Activated T-helper 1 cell treated with Interleukin-2 at 50 U/mL for 16 hours (primary cell): ENCODE results near the gene LONP2.
"Not testable (repeated sequence)": the region's sequence is repeated elsewhere in the genome, so short reads cannot be mapped to it uniquely, and the experiment has no call there.

Experiments used
- DNase-seq: peaks from one replicate; pipeline ENCODE4 v3.0.0-alpha.2; 2020; ENCODE audit warnings: low read depth

The LONP2 gene

DNA sequence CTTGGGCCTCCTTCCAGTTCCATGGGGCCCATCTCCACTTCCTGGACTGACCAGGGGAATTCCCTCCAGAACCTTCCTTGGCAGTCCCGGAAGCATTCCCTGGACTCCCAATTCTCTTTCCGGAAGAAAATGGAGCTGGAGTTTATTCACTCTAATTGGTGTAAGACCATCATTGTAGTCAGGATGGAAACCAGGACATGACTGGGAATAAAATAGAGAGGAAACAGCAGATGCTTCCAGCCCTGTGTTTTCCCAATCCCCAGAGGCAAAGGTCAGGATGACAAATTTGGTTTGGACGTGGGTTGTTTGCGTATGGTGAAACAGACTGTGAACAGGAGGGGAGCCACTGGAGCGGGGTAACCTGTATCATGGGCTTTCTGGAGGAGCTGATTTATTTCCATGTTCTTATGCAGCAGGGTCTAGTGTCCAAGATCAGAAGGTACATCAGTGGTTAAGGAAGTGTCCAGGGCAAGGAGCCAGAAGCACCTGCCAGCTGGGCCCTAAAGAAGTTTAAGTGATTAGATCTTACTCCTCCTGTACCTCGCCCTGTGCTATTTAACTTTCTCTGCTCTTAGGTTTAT is 8.5 kb upstream of the LONP2 start:
- DNase-seq: no peak

DNA sequence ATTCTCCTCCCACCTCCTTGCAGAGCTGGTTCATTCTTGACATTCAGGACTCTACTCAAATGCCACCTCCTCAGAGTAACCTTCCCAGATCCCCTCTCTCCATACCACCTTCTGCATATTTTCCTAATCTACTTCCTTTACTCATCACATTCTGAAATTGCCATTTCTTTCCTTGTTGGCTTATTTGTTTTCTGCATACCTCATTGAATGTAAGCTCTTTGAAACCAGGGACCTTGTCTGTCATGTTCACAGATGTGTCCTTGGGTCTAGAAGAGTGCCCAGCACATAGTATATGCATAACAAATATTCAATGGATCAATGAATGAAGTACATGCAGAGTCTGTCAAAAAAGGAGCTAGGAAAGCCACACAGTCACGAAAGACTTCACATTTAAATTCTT is 7.8 kb upstream of the LONP2 start:
- DNase-seq: no peak

GRCh38 chr16:48240147-48240546 is 4.0 kb upstream of the LONP2 start:
- not testable (repeated sequence) for DNase-seq

DNA sequence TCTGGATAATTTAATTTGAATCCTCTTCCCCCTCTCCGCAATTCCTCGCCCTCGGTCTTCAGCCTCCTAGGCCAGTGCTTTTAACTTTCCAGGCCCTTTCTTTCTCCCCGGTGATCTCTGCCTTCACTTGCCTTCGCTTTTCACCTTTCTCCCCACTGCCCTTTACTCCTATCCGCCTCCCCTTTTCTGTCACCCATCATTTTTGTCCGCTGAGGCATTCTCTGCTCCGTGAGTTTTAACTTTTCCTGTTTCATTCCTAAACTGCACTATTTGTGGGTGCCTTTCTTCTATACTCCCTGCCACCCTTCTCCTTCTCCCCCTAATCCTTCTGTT is 729 bp downstream of the LONP2 start:
- no peak for DNase-seq

DNA sequence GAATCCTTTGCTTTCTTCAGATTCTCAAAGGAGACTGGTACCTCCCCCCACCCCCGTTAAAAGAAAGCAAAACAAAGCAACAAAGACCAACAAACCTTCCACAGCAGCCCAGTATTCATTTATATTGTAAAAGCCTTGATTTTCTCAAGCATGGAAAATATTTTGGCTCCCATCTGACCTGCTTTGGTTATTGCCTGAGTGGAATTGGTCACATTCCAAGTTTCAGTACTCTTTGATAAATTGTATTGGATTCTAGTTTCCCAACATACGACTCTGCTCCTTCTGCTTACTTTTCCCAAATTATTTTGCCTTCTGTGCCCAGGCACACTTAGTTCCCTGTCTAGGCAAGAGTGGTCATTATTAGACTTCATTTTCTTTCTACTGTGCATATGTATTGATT is 2.0 kb downstream of the LONP2 start:
- no peak for DNase-seq

GRCh38 chr16:48247311-48247710 is 3.2 kb downstream of the LONP2 start, which contains the start of gene ABCC11:
ABCC11 (minus strand) TSS chr16:48247539; CDS start chr16:48231921, 15,618 bp downstream.
- DNase-seq: no peak

DNA sequence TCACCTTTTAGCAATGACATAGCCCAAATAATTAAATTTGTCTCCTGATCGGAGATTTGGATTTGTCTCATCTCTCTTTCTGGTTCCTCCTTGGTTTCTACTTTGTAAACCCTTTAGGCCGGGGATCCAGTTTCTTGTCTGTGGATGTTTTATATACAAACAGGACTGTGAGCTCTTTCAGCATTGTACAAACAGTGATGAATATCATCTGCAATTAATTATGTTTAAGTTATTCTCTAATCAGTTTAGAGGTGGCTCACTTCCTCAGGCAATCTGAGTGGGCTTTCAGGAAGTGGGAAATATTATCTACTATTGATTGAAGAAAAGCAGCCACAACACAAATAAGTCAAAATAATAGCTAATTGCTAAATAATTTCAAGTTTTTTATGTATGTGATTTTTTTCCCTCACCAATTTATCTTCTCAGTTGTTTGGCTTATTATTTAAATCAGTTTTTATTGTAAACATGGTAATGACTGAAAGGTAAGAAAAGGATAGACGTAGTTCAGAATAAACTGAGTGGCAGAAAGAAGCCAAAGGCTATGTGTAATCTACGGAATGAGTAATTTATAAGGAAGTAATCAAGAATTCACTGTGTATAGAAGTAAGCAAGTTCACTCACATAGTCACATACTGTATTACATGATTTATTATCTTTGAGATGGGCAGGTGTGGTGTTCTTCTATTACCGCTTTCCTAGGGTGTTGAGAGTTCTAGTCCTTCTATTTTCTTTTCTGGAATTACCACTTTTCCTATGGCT is 6.6 kb downstream of the LONP2 start:
- DNase-seq: no peak

DNA sequence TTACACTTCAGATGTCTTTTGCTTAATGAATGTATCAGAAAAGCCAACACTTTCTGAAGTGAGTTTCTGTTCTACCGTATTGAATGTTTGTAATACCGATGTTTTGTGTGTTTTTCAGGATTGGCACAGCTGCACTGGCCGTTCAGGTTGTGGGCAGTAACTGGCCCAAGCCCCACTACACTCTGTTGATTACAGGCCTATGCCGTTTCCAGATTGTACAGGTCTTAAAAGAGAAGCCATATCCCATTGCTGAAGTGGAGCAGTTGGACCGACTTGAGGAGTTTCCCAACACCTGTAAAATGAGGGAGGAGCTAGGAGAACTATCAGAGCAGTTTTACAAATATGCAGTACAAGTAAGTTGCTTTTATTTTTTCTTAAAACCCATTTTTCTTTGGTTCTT is 7.9 kb downstream of the LONP2 start:
- DNase-seq: no peak

DNA sequence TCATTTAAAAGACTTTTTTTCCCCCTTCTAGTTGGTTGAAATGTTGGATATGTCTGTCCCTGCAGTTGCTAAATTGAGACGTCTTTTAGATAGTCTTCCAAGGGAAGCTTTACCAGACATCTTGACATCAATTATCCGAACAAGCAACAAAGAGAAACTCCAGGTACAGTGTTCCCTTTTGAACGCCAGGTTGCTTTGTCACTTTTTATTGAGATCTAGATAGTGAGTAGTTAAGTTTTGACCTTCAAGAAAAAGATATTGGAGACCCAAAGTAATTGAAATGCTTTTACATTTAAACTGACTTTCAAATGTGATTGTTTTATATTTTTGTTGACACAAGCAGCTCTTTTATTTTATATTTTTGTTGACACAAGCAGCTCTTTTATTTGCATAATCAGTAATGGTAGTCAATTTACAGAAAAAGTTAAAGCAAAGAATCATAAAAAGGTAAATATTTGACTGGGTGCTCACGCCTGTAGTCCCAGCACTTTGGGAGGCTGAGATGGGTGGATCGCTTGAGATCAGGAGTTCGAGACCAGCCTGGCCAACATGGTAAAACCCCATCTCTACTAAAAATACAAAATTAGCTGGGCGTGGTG is 12.6 kb downstream of the LONP2 start:
- DNase-seq: no peak

DNA sequence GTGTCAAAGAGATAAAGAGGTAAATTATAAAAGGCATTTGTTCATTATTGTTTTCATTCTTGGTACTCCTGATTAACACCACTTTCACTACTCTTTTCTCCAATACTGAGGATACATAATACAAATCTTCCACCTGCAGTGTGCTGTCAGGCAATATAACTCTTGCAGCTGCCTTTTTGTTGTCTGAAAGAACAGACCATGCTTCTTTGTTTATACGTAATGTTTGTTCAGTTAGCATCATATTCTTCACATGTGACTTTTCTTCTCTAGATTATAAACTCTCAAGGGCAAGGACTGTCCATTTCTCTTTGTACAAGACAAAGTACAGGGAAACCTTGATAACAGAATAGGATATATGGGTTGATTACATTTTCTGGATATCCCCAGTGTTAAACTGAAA is 17.5 kb downstream of the LONP2 start:
- no peak for DNase-seq

DNA sequence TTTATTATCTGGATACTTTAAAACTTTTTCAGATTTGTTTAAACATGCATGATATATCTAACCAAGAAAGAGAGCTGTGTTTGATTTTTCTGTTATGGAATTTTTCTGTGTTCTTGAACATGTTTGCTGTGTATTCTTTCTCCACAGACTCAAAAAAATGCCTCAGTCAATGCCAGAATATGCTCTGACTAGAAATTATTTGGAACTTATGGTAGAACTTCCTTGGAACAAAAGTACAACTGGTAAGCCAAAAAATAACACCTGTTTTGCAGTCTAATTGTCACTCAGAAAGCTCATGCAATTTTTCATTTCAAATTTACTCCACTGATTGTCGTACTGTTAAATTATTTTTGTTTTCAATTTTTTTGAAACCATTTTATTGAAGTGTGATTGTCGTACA is 18.5 kb downstream of the LONP2 start:
- no peak for DNase-seq

- no peak for DNase-seq
Measured at GRCh38 chr16:48269011-48269410, 24.9 kb downstream of the LONP2 start.

GRCh38 chr16:48271728-48272127 is 27.6 kb downstream of the LONP2 start:
- no peak for DNase-seq

- no peak for DNase-seq
Measured at GRCh38 chr16:48272837-48273421, 28.8 kb downstream of the LONP2 start.

GRCh38 chr16:48274476-48274875 is 30.4 kb downstream of the LONP2 start:
- DNase-seq: no peak

DNA sequence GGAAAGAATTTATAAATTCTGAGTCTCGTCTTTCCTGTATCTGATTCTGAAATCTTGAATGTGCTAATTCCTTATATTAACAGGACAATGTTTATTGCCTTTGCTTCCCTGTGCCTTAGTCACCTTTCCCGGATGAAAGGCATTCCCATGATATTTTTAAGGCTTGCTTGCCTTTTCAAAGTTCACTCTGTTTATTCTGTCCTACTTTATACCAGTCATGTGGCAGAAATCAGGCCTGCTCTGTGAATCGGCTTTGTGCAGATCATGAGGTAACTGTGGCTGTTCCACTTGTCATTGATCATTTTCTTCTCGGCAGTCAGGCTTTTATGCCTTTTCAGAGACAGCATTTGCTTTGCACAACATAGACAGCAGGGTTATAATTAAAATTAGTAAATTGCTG is 32.0 kb downstream of the LONP2 start:
- DNase-seq: no peak

DNA sequence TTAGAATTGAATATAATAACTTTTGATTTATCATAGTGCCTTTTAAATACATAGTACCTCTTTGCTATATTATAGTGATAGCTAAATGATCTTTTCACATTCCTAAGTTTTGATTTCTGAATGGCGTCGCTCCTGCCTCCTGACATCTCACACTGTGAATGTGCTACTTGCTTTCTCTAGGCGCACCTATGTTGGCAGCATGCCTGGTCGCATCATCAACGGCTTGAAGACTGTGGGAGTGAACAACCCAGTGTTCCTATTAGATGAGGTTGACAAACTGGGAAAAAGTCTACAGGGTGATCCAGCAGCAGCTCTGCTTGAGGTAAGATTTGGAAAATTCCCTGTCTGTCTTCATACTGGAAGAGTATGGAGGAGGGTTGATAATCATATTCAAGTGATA is 33.1 kb downstream of the LONP2 start:
- no peak for DNase-seq

DNA sequence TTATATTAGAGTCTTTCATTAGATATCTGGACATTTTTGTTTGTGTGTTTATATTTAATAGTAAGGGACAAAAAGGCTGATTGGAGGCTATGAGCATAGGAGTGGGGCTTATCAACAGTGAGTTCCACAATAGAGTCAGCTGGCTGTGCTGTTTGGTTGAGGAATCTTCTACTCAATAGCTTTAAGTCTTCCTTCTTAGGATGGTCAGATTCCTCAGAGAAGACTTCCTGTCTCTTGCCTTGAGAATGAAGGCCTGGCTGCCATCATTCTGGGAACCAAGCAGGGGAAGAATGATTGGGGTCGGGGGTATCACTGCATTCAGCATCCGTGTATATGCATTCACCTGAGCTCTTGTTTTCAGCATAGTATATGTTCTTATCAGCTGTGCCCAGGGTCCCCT is 35.1 kb downstream of the LONP2 start:
- DNase-seq: no peak

DNA sequence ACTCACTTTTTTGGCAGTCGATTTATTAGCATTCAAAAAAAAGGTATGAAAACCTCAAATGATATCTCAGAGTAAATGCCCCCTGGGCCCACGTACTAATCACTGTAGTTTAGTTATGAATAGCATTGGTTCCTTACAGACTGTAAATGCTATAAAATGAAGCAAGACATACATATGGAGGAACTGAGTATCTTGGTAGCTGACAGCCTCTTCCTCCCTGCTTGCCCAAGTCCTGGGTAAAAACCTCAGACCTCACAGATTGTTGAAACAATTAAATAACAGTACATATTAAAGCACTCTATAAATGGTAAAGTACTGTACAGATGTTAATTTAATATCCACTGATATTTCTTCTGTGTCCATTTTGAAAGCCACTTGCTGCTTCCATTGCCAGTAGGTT is 36.4 kb downstream of the LONP2 start:
- DNase-seq: no peak

- DNase-seq: no peak
Measured at GRCh38 chr16:48282636-48283263, 38.6 kb downstream of the LONP2 start.

- no peak for DNase-seq
Measured at GRCh38 chr16:48284772-48285409, 40.8 kb downstream of the LONP2 start.

GRCh38 chr16:48287239-48287638 is 43.1 kb downstream of the LONP2 start:
- DNase-seq: no peak
